ENCODE measurements around the gene ARID1B.
A peak's percentile ranks its signal among the peaks of the same experiment; 100 is the strongest.

Gene ARID1B

DNA sequence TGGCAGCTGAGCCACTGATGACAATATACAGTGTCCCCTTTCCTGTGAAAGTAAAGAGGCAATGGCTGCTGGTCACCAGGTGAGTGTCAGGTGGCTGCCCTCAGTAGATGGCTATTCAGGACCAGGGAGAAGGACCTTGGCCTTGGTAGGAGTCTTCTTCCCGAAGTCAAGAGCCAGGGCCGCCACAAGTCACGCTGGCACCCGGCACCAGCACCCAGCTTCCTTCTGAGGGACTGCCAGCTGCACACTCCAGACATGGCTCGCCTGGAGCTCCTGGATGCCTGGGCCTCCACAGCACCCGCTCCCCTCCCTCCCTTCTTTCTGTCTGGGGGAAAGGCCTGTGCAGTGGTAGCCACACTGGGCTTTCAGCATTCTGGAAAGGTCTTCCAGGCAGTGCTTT is 419.2 kb downstream of the ARID1B start:
- ATAC-seq: no peak

GRCh38 chr6:157198425-157199279 is 421.5 kb downstream of the ARID1B start:
- no peak for ATAC-seq

DNA sequence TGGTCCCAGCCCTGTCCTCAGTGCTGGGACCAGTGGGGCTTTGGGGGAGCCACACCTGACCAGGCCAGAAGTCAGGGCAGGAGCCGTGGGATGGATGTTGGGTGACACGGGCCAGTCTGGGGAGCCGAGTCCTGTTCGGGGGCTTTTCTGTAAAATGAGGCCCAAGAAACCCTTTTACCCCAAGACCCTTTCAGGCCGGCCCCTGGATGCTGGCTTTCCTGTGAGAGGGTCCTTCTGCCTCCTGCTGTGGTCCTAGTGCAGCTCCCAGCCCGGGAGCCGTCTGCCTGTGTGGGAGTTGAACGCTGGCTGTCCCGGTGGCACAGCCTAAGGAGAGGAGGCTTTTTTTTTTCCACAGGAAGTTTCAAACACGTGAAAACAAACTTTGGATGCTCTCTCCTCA is 422.9 kb downstream of the ARID1B start:
- no peak for ATAC-seq

DNA sequence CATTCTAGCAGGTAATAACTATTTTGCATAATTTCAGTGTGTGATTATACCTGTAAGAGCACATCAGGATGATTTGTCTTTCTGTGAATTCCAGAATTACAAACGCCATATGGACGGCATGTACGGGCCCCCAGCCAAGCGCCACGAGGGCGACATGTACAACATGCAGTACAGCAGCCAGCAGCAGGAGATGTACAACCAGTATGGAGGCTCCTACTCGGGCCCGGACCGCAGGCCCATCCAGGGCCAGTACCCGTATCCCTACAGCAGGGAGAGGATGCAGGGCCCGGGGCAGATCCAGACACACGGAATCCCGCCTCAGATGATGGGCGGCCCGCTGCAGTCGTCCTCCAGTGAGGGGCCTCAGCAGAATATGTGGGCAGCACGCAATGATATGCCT is 423.4 kb downstream of the ARID1B start:
- no peak for ATAC-seq

GRCh38 chr6:157201083-157201482 is 423.9 kb downstream of the ARID1B start:
- no peak for ATAC-seq

DNA sequence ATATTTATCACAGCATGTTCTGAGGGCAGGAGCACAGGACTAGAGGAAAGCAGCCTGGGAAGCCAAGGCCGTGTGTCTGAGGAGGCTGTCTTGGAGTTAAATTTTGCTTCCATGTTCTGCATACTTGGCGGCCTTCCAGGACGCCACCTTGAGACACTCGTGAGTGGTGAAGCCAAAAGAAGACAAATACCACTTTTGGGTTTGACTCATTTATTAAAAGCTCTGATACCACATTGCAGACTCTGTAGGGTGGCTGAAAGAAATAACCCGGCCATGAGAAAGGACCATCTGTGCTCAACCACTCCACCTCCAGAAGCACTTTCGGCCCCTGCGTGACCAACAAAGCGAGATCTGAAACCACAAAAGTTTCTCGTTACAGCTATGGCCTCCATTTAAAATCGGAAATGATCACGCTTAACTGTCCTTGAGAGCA is 426.1 kb downstream of the ARID1B start:
- no peak for ATAC-seq

DNA sequence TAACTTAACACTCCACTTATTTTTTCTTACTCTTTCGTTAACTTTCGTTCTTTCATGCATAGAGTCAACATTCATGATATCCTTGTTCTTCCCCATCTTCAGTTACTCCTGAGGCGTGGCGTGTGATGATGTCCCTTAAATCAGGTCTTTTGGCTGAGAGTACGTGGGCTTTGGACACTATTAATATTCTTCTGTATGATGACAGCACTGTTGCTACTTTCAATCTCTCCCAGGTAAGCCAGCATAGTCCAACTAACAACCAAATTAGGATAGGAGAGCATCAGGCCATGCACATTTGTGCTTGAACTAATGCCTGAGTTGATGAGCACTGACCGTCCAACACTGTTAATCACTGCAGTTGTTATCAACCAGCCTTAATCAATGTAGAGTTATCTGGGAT is 426.6 kb downstream of the ARID1B start:
- no peak for ATAC-seq

DNA sequence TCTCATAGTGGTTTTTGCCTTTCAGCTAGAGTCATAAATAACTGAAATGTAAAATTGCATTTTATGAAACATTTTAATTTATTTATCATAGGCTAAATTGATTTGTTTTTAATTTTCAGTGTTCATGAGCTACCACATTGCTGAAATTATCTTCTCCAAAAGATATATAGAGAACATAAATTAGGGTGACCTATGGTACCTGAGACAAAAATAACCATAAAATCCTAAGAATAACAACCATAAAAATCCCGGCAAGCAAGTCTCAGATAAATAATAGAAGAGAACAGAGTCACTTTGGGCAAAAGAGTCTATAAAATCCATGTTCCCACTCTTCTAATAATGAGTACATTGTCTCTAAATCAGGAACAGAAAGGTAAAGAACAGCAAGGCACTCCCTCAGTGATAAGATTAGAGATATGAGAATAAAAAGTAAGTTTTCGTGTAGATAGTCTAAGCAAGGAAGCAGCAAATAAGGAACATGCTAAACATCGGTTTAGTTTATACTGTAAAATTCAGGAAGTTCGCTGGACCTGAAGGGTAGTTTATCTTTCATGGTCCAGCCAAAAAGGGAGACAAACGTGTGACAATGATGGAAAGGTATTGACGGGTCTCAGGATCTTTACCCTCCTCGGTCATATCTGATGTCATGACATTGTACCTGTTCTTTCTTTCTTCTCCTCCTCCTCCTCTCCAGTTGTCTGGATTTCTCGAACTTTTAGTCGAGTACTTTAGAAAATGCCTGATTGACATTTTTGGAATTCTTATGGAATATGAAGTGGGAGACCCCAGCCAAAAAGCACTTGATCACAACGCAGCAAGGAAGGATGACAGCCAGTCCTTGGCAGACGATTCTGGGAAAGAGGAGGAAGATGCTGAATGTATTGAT is 428.5 kb downstream of the ARID1B start:
- no peak for ATAC-seq

DNA sequence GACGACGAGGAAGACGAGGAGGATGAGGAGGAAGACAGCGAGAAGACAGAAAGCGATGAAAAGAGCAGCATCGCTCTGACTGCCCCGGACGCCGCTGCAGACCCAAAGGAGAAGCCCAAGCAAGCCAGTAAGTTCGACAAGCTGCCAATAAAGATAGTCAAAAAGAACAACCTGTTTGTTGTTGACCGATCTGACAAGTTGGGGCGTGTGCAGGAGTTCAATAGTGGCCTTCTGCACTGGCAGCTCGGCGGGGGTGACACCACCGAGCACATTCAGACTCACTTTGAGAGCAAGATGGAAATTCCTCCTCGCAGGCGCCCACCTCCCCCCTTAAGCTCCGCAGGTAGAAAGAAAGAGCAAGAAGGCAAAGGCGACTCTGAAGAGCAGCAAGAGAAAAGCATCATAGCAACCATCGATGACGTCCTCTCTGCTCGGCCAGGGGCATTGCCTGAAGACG is 429.2 kb downstream of the ARID1B start:
- ATAC-seq: no peak

DNA sequence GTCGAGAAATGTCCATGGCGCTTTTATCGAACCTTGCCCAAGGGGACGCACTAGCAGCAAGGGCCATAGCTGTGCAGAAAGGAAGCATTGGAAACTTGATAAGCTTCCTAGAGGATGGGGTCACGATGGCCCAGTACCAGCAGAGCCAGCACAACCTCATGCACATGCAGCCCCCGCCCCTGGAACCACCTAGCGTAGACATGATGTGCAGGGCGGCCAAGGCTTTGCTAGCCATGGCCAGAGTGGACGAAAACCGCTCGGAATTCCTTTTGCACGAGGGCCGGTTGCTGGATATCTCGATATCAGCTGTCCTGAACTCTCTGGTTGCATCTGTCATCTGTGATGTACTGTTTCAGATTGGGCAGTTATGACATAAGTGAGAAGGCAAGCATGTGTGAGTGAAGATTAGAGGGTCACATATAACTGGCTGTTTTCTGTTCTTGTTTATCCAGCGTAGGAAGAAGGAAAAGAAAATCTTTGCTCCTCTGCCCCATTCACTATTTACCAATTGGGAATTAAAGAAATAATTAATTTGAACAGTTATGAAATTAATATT is 430.4 kb downstream of the ARID1B start:
- no peak for ATAC-seq

GRCh38 chr6:157209865-157210530 is 432.8 kb downstream of the ARID1B start:
- peak; percentile 60 to 78 for ATAC-seq

- no peak for ATAC-seq
Measured at GRCh38 chr6:157210954-157211353, 433.8 kb downstream of the ARID1B start.

GRCh38 chr6:157211603-157212455 is 434.7 kb downstream of the ARID1B start:
- ATAC-seq: no peak

GRCh38 chr6:157213426-157213825 is 436.2 kb downstream of the ARID1B start:
- ATAC-seq: no peak

GRCh38 chr6:157213907-157214565 is 436.9 kb downstream of the ARID1B start:
- no peak for ATAC-seq

GRCh38 chr6:157215717-157216116 is 438.5 kb downstream of the ARID1B start:
- no peak for ATAC-seq

DNA sequence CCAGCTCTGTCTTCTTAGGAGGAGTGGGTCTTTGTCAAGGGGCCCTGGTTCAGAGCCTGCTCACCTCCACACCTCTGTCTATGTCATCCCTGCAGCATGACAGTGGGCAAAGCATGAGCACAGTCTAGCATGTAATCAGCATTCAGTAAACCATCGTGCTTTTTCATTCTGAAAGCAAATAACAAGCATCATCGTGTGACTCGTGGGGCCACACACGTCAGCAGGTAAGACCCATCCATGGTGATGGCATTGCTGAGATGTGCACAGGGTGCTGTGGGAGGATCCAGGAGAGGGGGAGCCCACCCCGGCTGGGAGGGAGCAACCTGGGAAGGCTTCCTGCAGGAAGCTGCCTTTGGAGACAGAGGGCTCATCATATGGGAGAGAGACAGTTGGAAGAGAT is 439.4 kb downstream of the ARID1B start:
- peak; percentile 32 to 44 for ATAC-seq

- ATAC-seq: no peak
Measured at GRCh38 chr6:157217198-157217893, 440.2 kb downstream of the ARID1B start.

GRCh38 chr6:157217894-157218370 is 440.8 kb downstream of the ARID1B start:
- no peak for ATAC-seq

Measured in activated CD4-positive, CD25-positive, alpha-beta regulatory T cell treated with anti-CD3 and anti-CD28 coated beads, Interleukin-2, amount 50 U/mL, for 24 hours (primary cell).